GM12892 (cell line): ENCODE data around the gene GDF10.

Experiments
- POLR2A ChIP-seq: IDR thresholded peaks from 2 replicates; pipeline ENCODE4 v1.6.1; 2011; ENCODE audit warnings: low read depth, low read length, control low read depth
- POLR2AphosphoS5 ChIP-seq: IDR thresholded peaks from 2 replicates; pipeline ENCODE4 v1.6.1; 2011; ENCODE audit warnings: low read depth, low read length, control low read depth

- TF ChIP-seq POLR2AphosphoS5, result no peak
- TF ChIP-seq POLR2A, result no peak
Observed at GRCh38 chr10:47354165-47354564, 54.2 kb downstream of the GDF10 start.
